Liver (tissue), 9 donors: ENCODE measurements around the gene XRCC5. TPM values are rescaled to one million over a fixed set of nuclear protein-coding genes. Genes with fewer than 3 reads are reported as not detected.

Source experiments
- DNase-seq: peaks from one replicate; pipeline ENCODE4 v3.0.0-alpha.2; 2017; ENCODE audit warnings: low spot score
- H3K27ac ChIP-seq, 2 donors: one replicate each; pipeline ENCODE4 v1.7.0; 2013; ENCODE audit warnings: inconsistent platforms in 2 of 2, low read length in 2 of 2, control low read depth in 1 of 2, low read depth in 1 of 2, mild to moderate bottlenecking in 1 of 2
- H3K27me3 ChIP-seq, 4 donors: one replicate each; pipeline versions ENCODE4 v1.6.1 to v1.7.0; 2013; ENCODE audit warnings: low read length in 3 of 4, inconsistent platforms in 1 of 4, mild to moderate bottlenecking in 1 of 4, moderate library complexity in 1 of 4; ENCODE audit not compliant: control insufficient read depth in 4 of 4, insufficient read depth in 4 of 4
- H3K36me3 ChIP-seq, 4 donors: one replicate each; pipeline versions ENCODE4 v1.6.1 to v1.7.0; 2013; ENCODE audit warnings: low read length in 3 of 4, mild to moderate bottlenecking in 3 of 4, low read depth in 1 of 4, moderate library complexity in 1 of 4; ENCODE audit not compliant: control insufficient read depth in 4 of 4, insufficient read depth in 3 of 4
- H3K4me1 ChIP-seq, 4 donors: one replicate each; pipeline versions ENCODE4 v1.6.1 to v1.7.0; 2013; ENCODE audit warnings: low read length in 3 of 4, mild to moderate bottlenecking in 3 of 4, moderate library complexity in 1 of 4; ENCODE audit not compliant: control insufficient read depth in 4 of 4, insufficient read depth in 4 of 4
- H3K4me3 ChIP-seq, 3 donors: one replicate each; pipeline versions ENCODE4 v1.6.1 to v1.7.0; 2013; ENCODE audit warnings: low read length in 3 of 3, control low read depth in 1 of 3, low read depth in 1 of 3, mild to moderate bottlenecking in 1 of 3
- H3K9ac ChIP-seq, 2 donors: one replicate each; pipeline ENCODE4 v1.7.0; 2013; ENCODE audit warnings: low read length in 2 of 2, mild to moderate bottlenecking in 2 of 2, moderate library complexity in 2 of 2, control low read depth in 1 of 2, low read depth in 1 of 2
- H3K9me3 ChIP-seq, 4 donors: one replicate each; pipeline versions ENCODE4 v1.6.1 to v1.7.0; 2013; ENCODE audit warnings: low read length in 3 of 4; ENCODE audit not compliant: control insufficient read depth in 4 of 4
- EGR1 ChIP-seq, 2 donors: IDR thresholded peaks; 2 replicates each; pipeline ENCODE4 v1.6.1; 2016 to 2018; ENCODE audit warnings: antibody characterized with exemption in 2 of 2, low read depth in 2 of 2
- FOXA2 ChIP-seq: IDR thresholded peaks from 2 replicates; pipeline ENCODE4 v1.6.1; 2016; ENCODE audit warnings: antibody characterized with exemption
- GABPA ChIP-seq, 2 donors: IDR thresholded peaks in 1 of 2; conservative IDR thresholded peaks in 1 of 2; 2 replicates each; pipeline ENCODE4 v1.6.1; 2016; ENCODE audit warnings: antibody characterized with exemption in 2 of 2, mild to moderate bottlenecking in 1 of 2, moderate library complexity in 1 of 2
- HNF4G ChIP-seq: IDR thresholded peaks from 2 replicates; pipeline ENCODE4 v1.6.1; 2016; ENCODE audit warnings: antibody characterized with exemption
- JUND ChIP-seq, 2 donors: IDR thresholded peaks; 2 replicates each; pipeline ENCODE4 v1.6.1; 2016; ENCODE audit warnings: antibody characterized with exemption in 2 of 2
- NR2F2 ChIP-seq: IDR thresholded peaks from 2 replicates; pipeline ENCODE4 v1.6.1; 2016; ENCODE audit warnings: antibody characterized with exemption
- RXRA ChIP-seq, 2 donors: IDR thresholded peaks; 2 replicates each; pipeline ENCODE4 v1.6.1; 2017 to 2018; ENCODE audit warnings: antibody characterized with exemption in 2 of 2, mild to moderate bottlenecking in 1 of 2
- SP1 ChIP-seq: IDR thresholded peaks from 2 replicates; pipeline ENCODE4 v1.6.1; 2018; ENCODE audit warnings: antibody characterized with exemption, mild to moderate bottlenecking
- TAF1 ChIP-seq: conservative IDR thresholded peaks from 2 replicates; pipeline ENCODE4 v1.6.1; 2016; ENCODE audit warnings: antibody characterized with exemption, mild to moderate bottlenecking
- WGBS: extraction: QIAGEN DNeasy Blood & Tissue Kit; methylation state at CpG from one replicate; pipeline ENCODE4 v1.1.7; 2013; 5-methylcytosine and 5-hydroxymethylcytosine counted together
- polyA plus RNA-seq, 2 donors: library from polyadenylated mRNA; stranded (reverse) in 1 of 2; unstranded in 1 of 2; fragments of 200-250 nt in 1 of 2; fragments of >200 nt in 1 of 2; fragmentation: Nextera tagmentation in 1 of 2; extraction: Ambion mirVana in 1 of 2; gene quantifications; one replicate each; pipeline versions ENCODE4 v1.2.1 to v1.2.3, GENCODE V29; 2013 to 2015
- total RNA-seq, 2 donors: library from RNA; depleted of rRNA; stranded (reverse); fragments of >200 nt; gene quantifications; one replicate each; pipeline ENCODE4 v1.2.3, GENCODE V29; 2014
- TF ChIP-seq, protein P1 (sequence below): IDR thresholded peaks from 2 replicates; pipeline ENCODE4 v1.6.1; 2016; ENCODE audit warnings: antibody characterized with exemption
- TF ChIP-seq, protein P2 (sequence below): fragments of 150-350 bp; IDR thresholded peaks from 2 replicates; pipeline ENCODE4 v1.5.1; 2017; ENCODE audit warnings: improper control_type of control experiment, low read depth, low read length; ENCODE audit not compliant: missing input control
- TF ChIP-seq, protein P3 (sequence below): IDR thresholded peaks from 2 replicates; pipeline ENCODE4 v1.6.1; 2016; ENCODE audit warnings: antibody characterized with exemption
- TF ChIP-seq, protein P4 (sequence below): IDR thresholded peaks from 2 replicates; pipeline ENCODE4 v1.6.1; 2016; ENCODE audit warnings: antibody characterized with exemption, mild to moderate bottlenecking
- TF ChIP-seq, protein P5 (sequence below): IDR thresholded peaks from 2 replicates; pipeline ENCODE4 v1.6.1; 2016; ENCODE audit warnings: antibody characterized with exemption
- donor health status: healthy.
- donor health status: healthy.
- donor health status: healthy.
- donor health status: healthy.
- donor health status: healthy.

Gene XRCC5
- total and polyA plus RNA-seq, 4 donors = 63.7 to 140 (median 84.5) TPM

DNA sequence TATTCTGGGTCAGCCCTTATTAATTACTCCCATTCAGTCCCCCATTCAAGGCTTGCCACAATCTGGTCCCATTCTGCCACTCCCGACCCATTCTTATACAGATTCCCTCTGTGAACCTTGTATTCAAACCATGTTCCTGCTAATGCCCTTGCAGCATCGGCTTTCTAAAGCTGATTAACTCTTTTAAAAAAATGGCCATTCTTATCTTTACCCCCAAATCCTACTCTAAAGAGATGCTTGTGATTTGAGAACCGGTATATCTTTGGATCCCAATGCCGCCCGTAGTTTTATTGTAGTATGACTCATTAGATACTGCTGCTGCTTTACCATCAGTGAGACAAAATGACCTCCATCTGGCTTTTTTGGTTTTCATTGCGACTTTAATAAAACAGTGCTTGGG, 72.2 kb downstream of the XRCC5 start:
- Histone ChIP-seq H3K27me3 (no peaks in the 10 kb centered on the region), H3K9me3 (no peaks in the 10 kb centered on the region), H3K4me3 (no peak overlapping the region), H3K36me3 (peaks cover 5 to 35% (median 19%) of the 10 kb centered on the region in 4 donors), H3K9ac (no peak overlapping the region), H3K4me1 (peaks cover 0 to 4% (median 2%) of the 10 kb centered on the region in 4 donors), H3K27ac (no peak overlapping the region)
- WGBS = 95% methylated on average over 6 of the region's 6 CpGs
- TF ChIP-seq HNF4G = no peak
- TF ChIP-seq JUND (IDR thresholded peaks at IDR 0.05) = no peak
- TF ChIP-seq, protein P1, sequence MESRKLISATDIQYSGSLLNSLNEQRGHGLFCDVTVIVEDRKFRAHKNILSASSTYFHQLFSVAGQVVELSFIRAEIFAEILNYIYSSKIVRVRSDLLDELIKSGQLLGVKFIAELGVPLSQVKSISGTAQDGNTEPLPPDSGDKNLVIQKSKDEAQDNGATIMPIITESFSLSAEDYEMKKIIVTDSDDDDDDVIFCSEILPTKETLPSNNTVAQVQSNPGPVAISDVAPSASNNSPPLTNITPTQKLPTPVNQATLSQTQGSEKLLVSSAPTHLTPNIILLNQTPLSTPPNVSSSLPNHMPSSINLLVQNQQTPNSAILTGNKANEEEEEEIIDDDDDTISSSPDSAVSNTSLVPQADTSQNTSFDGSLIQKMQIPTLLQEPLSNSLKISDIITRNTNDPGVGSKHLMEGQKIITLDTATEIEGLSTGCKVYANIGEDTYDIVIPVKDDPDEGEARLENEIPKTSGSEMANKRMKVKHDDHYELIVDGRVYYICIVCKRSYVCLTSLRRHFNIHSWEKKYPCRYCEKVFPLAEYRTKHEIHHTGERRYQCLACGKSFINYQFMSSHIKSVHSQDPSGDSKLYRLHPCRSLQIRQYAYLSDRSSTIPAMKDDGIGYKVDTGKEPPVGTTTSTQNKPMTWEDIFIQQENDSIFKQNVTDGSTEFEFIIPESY = no peak
- no peak for TF ChIP-seq TAF1
- TF ChIP-seq, protein P2, sequence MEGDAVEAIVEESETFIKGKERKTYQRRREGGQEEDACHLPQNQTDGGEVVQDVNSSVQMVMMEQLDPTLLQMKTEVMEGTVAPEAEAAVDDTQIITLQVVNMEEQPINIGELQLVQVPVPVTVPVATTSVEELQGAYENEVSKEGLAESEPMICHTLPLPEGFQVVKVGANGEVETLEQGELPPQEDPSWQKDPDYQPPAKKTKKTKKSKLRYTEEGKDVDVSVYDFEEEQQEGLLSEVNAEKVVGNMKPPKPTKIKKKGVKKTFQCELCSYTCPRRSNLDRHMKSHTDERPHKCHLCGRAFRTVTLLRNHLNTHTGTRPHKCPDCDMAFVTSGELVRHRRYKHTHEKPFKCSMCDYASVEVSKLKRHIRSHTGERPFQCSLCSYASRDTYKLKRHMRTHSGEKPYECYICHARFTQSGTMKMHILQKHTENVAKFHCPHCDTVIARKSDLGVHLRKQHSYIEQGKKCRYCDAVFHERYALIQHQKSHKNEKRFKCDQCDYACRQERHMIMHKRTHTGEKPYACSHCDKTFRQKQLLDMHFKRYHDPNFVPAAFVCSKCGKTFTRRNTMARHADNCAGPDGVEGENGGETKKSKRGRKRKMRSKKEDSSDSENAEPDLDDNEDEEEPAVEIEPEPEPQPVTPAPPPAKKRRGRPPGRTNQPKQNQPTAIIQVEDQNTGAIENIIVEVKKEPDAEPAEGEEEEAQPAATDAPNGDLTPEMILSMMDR = no peak
- no peak for TF ChIP-seq GABPA (IDR thresholded peaks at IDR 0.05 in 1 of 2, conservative IDR thresholded peaks at IDR 0.05 in 1 of 2)
- TF ChIP-seq, protein P3, sequence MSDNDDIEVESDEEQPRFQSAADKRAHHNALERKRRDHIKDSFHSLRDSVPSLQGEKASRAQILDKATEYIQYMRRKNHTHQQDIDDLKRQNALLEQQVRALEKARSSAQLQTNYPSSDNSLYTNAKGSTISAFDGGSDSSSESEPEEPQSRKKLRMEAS = no peak
- no peak for DNase-seq

DNA sequence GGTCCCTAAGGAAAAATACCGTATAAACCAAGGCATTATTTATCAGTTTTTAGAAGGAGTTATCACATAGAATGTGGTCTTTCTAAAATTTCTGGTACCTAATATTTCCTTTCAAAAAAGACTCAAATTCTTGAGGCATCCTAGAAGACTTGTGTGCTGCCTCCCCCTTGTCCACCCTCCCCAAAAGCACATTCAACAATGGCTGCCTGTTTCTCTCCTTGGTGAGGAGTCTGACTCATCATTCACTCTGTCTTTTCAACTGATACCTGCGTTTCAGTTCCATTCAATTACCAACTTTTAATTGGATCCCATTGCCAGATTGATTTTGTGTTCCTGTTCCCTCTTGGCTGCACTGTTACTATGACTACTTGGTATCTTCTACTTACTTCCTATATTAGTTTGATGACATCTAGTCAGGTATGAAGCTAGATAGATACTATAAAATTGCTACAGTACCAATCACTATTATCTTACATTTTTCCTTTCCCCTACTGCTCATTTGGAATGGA, 72.9 kb downstream of the XRCC5 start:
- H3K9ac ChIP-seq = no peak overlapping the region
- no peak overlapping the region for H3K27ac ChIP-seq
- DNase-seq = no peak
- WGBS = 84% methylated on average over 2 of the region's 2 CpGs
- no peaks in the 10 kb centered on the region for H3K27me3 ChIP-seq
- no peaks in the 10 kb centered on the region for H3K9me3 ChIP-seq
- H3K4me1 ChIP-seq = peaks cover 0 to 9% (median 3%) of the 10 kb centered on the region in 4 donors
- TF ChIP-seq JUND (IDR thresholded peaks at IDR 0.05) = no peak
- TF ChIP-seq RXRA (IDR thresholded peaks at IDR 0.05) = no peak
- TF ChIP-seq TAF1 = no peak
- H3K4me3 ChIP-seq = no peak overlapping the region
- peaks cover 5 to 33% (median 19%) of the 10 kb centered on the region in 4 donors for H3K36me3 ChIP-seq

DNA sequence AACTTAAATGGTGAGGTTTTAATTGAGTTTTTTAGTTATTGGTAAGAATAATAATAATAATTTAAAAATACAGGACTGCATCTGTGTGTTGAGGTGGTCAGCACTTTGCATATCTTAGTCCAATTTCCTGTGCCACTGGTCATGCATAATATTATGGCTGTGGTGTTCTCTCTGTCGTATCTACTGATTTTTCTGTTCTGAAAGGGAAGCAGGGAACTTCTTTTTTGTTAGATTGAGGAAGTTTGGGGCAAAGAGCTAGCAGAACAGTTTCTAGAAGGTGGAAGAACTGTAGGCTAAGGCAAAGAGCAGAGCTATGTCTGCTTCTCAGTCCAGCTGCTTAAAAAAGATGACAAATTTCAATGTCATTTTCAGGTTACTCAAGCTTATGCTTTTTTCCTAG, 74.3 kb downstream of the XRCC5 start:
- WGBS = 66% methylated on average over 1 of the region's 1 CpG
- Histone ChIP-seq H3K27ac (no peak overlapping the region), H3K27me3 (no peaks in the 10 kb centered on the region), H3K9ac (no peak overlapping the region), H3K9me3 (no peaks in the 10 kb centered on the region), H3K36me3 (peaks cover 5 to 25% (median 16%) of the 10 kb centered on the region in 4 donors), H3K4me3 (no peak overlapping the region), H3K4me1 (peaks cover 0 to 23% (median 13%) of the 10 kb centered on the region in 4 donors)
- no peak for DNase-seq
- TF ChIP-seq, protein P1 = no peak
- TF ChIP-seq SP1 = no peak
- no peak for TF ChIP-seq GABPA (IDR thresholded peaks at IDR 0.05 in 1 of 2, conservative IDR thresholded peaks at IDR 0.05 in 1 of 2)
- no peak for TF ChIP-seq EGR1 (IDR thresholded peaks at IDR 0.05; ENCODE audit: low read depth in 2 of 2)
- no peak for TF ChIP-seq NR2F2
- TF ChIP-seq HNF4G = no peak
- TF ChIP-seq, protein P2 = no peak
- TF ChIP-seq, protein P4, sequence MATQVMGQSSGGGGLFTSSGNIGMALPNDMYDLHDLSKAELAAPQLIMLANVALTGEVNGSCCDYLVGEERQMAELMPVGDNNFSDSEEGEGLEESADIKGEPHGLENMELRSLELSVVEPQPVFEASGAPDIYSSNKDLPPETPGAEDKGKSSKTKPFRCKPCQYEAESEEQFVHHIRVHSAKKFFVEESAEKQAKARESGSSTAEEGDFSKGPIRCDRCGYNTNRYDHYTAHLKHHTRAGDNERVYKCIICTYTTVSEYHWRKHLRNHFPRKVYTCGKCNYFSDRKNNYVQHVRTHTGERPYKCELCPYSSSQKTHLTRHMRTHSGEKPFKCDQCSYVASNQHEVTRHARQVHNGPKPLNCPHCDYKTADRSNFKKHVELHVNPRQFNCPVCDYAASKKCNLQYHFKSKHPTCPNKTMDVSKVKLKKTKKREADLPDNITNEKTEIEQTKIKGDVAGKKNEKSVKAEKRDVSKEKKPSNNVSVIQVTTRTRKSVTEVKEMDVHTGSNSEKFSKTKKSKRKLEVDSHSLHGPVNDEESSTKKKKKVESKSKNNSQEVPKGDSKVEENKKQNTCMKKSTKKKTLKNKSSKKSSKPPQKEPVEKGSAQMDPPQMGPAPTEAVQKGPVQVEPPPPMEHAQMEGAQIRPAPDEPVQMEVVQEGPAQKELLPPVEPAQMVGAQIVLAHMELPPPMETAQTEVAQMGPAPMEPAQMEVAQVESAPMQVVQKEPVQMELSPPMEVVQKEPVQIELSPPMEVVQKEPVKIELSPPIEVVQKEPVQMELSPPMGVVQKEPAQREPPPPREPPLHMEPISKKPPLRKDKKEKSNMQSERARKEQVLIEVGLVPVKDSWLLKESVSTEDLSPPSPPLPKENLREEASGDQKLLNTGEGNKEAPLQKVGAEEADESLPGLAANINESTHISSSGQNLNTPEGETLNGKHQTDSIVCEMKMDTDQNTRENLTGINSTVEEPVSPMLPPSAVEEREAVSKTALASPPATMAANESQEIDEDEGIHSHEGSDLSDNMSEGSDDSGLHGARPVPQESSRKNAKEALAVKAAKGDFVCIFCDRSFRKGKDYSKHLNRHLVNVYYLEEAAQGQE = no peak
- no peak for TF ChIP-seq FOXA2
- no peak for TF ChIP-seq JUND (IDR thresholded peaks at IDR 0.05)
- TF ChIP-seq, protein P5, sequence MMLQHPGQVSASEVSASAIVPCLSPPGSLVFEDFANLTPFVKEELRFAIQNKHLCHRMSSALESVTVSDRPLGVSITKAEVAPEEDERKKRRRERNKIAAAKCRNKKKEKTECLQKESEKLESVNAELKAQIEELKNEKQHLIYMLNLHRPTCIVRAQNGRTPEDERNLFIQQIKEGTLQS = no peak
- no peak for TF ChIP-seq TAF1
